Right lobe of liver (tissue), 6 donors: ENCODE data around the gene FADD. TPM values are rescaled to one million over a fixed set of nuclear protein-coding genes. Genes with fewer than 3 reads are reported as not detected.

Experiments used
- ATAC-seq, 4 donors: fragments of 200-7000 bp; cut with Tn5 transposase; one replicate each; pipeline ENCODE4 v1.9.1; 2020; ENCODE audit warnings: mild to moderate bottlenecking in 4 of 4, moderate library complexity in 4 of 4
- DNase-seq, 3 donors: peaks; one replicate each; pipeline ENCODE4 v3.0.0-alpha.2; 2020
- H3K27ac ChIP-seq, 3 donors: fragments of 200-600 bp; one replicate each; pipeline ENCODE4 v1.8.0; 2022
- H3K27me3 ChIP-seq, 2 donors: fragments of 200-600 bp; one replicate each; pipeline ENCODE4 v1.8.0; 2022
- H3K36me3 ChIP-seq, 4 donors: fragments of 200-600 bp; sonication (generic) in 1 of 4; one replicate each; pipeline versions ENCODE4 v1.5.1 to v1.8.0; 2017 to 2022; ENCODE audit warnings: control low read depth in 1 of 4
- H3K4me1 ChIP-seq, 4 donors: fragments of 200-600 bp; sonication (generic) in 1 of 4; one replicate each; pipeline versions ENCODE4 v1.5.1 to v1.8.0; 2017 to 2022; ENCODE audit warnings: control low read depth in 1 of 4
- H3K4me3 ChIP-seq, 3 donors: fragments of 200-600 bp; one replicate each; pipeline ENCODE4 v1.8.0; 2022
- H3K9me3 ChIP-seq, 4 donors: fragments of 200-600 bp; sonication (generic) in 1 of 4; one replicate each; pipeline versions ENCODE4 v1.5.1 to v1.8.0; 2017 to 2022; ENCODE audit warnings: control low read depth in 1 of 4
- CTCF ChIP-seq, 4 donors: fragments of 200-600 bp in 3 of 4; fragments of 450-650 bp in 1 of 4; IDR thresholded peaks; one replicate each; pipeline versions ENCODE4 v1.5.1 to v1.8.0; 2016 to 2022; ENCODE audit warnings: antibody characterized with exemption in 4 of 4, mild to moderate bottlenecking in 2 of 4
- POLR2A ChIP-seq: fragments of 450-650 bp; IDR thresholded peaks from one replicate; pipeline ENCODE4 v1.6.1; 2017; ENCODE audit warnings: antibody characterized with exemption, mild to moderate bottlenecking
- WGBS: methylation state at CpG from one replicate; pipeline ENCODE4 v1.1.6; 2018; ENCODE audit warnings: low coverage, low lambda C conversion rate; ENCODE audit not compliant: insufficient coverage; ENCODE audit errors: missing lambda C conversion rate; 5-methylcytosine and 5-hydroxymethylcytosine counted together
- intact Hi-C, 2 donors: fragments of 100-400 bp; cut with DNase I; formaldehyde crosslinking; loops; one replicate each; pipeline versions ENCODE4 v1.11.2 to v1.14.1; 2022
- total RNA-seq, 6 experiments: library from RNA; depleted of rRNA in 2 of 6; stranded (reverse); fragments of >200 nt in 2 of 6; fragmentation: NEBNext Ultra II Directional in 3 of 6; extraction: Animal tissue kit (Norgen Biotek cat#: 25700) in 3 of 6; gene quantifications; one replicate each; pipeline versions ENCODE4 v1.1.0 to v1.2.4, GENCODE V29; 2016 to 2023
- donor health status: DM: no; HTN: yes; CAD: no.
- donor health status: DM: no; HTN: no; CAD: no.
- donor health status: DM: no; HTN: no; CAD: no.
- donor health status: DM: no; HTN: yes; CAD: no.
- donor health status: DM: no; HTN: yes; CAD: no.

The FADD gene
- total RNA-seq, 6 experiments from 2014 or later: 8.8 to 17.5 (median 10.6) TPM

- ATAC-seq (no peak), DNase-seq (no peak)
- no peak overlapping the region for H3K4me3 ChIP-seq
- no peaks in the 10 kb centered on the region for H3K4me1 ChIP-seq
- H3K36me3 ChIP-seq: no peaks in the 10 kb centered on the region
- intact Hi-C loops: no loop called here
- no peaks in the 10 kb centered on the region for H3K27me3 ChIP-seq
- H3K9me3 ChIP-seq: no peaks in the 10 kb centered on the region
- WGBS: 88% methylated on average over 12 of the region's 15 CpGs
- TF ChIP-seq POLR2A (no peak), CTCF (IDR thresholded peaks at IDR 0.05) (no peak)
- no peak overlapping the region for H3K27ac ChIP-seq
Observed at GRCh38 chr11:70243912-70244652, 41.0 kb downstream of the FADD start.

- H3K36me3 ChIP-seq: no peaks in the 10 kb centered on the region
- 83% methylated on average over 2 of the region's 7 CpGs for WGBS
- H3K9me3 ChIP-seq: no peaks in the 10 kb centered on the region
- no peak overlapping the region for H3K27ac ChIP-seq
- DNase-seq (no peak), ATAC-seq (no peak)
- H3K4me1 ChIP-seq: no peaks in the 10 kb centered on the region
- no peak overlapping the region for H3K4me3 ChIP-seq
- intact Hi-C loops: no loop called here
- H3K27me3 ChIP-seq: no peaks in the 10 kb centered on the region
- no peak for TF ChIP-seq POLR2A
- no peak for TF ChIP-seq CTCF (IDR thresholded peaks at IDR 0.05)
Observed at GRCh38 chr11:70244698-70245097, 41.6 kb downstream of the FADD start.

- no peak overlapping the region for H3K27ac ChIP-seq
- no peaks in the 10 kb centered on the region for H3K9me3 ChIP-seq
- intact Hi-C loops: no loop called here
- 63% methylated on average over 6 of the region's 8 CpGs for WGBS
- TF ChIP-seq CTCF (IDR thresholded peaks at IDR 0.05): no peak
- ATAC-seq: no peak
- no peak overlapping the region for H3K4me3 ChIP-seq
- no peak for DNase-seq
- H3K4me1 ChIP-seq: no peaks in the 10 kb centered on the region
- H3K27me3 ChIP-seq: no peaks in the 10 kb centered on the region
- no peaks in the 10 kb centered on the region for H3K36me3 ChIP-seq
Observed at GRCh38 chr11:70246196-70246595, 43.1 kb downstream of the FADD start.

- ATAC-seq: no peak
- WGBS: 61% methylated on average over 5 of the region's 8 CpGs
- H3K9me3 ChIP-seq: no peaks in the 10 kb centered on the region
Observed at GRCh38 chr11:70247042-70247709, 44.1 kb downstream of the FADD start.

More at GRCh38 chr11:70247042-70247709, 44.1 kb downstream of the FADD start:
- Histone ChIP-seq H3K4me3 (no peak overlapping the region), H3K27me3 (no peaks in the 10 kb centered on the region), H3K4me1 (no peaks in the 10 kb centered on the region), H3K36me3 (no peaks in the 10 kb centered on the region), H3K27ac (no peak overlapping the region)
- TF ChIP-seq POLR2A (no peak), CTCF (IDR thresholded peaks at IDR 0.05) (no peak)
- intact Hi-C loops: no loop called here
- DNase-seq: no peak
